SK-N-SH (cell line): ENCODE data around the gene BEX2. TPM values are rescaled to one million over a fixed set of nuclear protein-coding genes. Genes with fewer than 3 reads are reported as not detected.

Source experiments
- CTCF ChIA-PET: fragments of 300-600, 350-600 bp; formaldehyde crosslinking; extraction: SDS; loops from one replicate; lab custom pipeline; 2021; lab: Yijun Ruan, JAX
- POLR2A ChIA-PET: fragments of 350-600 bp; sonication (Branson Sonifier 250); formaldehyde crosslinking; extraction: SDS; loops from one replicate; lab custom pipeline; 2020; ENCODE audit warnings: antibody characterized with exemption, inconsistent platforms; lab: Yijun Ruan, JAX
- DNase-seq: peaks from one replicate; pipeline ENCODE4 v3.0.0; 2012
- H2AFZ ChIP-seq: fragments of 200-600 bp; sonication (generic); 2 replicates; pipeline ENCODE4 v1.8.1; 2016; ENCODE audit warnings: antibody characterized with exemption, mild to moderate bottlenecking, low read depth
- H3F3A ChIP-seq: fragments of 200-600 bp; sonication (generic); replicated peaks from 2 replicates; pipeline ENCODE3; 2016; ENCODE audit warnings: antibody characterized with exemption, mild to moderate bottlenecking; ENCODE audit not compliant: insufficient read depth
- H3K27ac ChIP-seq, 2 experiments: fragments of 200-500 bp in 1 of 2; fragments of 200-600 bp in 1 of 2; sonication (Bioruptor generic) in 1 of 2; sonication (generic), shearing (Covaris generic) in 1 of 2; 2 replicates each; pipeline versions ENCODE4 v1.5.1 to v1.6.1; 2014 to 2016; ENCODE audit warnings: low read depth in 2 of 2, inconsistent platforms in 1 of 2, low read length in 1 of 2, mild to moderate bottlenecking in 1 of 2, mixed read lengths in 1 of 2
- H3K27me3 ChIP-seq: fragments of 200-600 bp; sonication (generic), shearing (Covaris generic); 2 replicates; pipeline ENCODE4 v1.6.1; 2016; ENCODE audit warnings: mixed run types; ENCODE audit not compliant: insufficient read depth
- H3K36me3 ChIP-seq, 2 experiments: fragments of 200-500 bp in 1 of 2; fragments of 200-600 bp in 1 of 2; sonication (Bioruptor generic) in 1 of 2; sonication (generic) in 1 of 2; replicated peaks in 1 of 2; 2 replicates each; pipeline versions ENCODE3 to v1.5.1; 2014 to 2016; ENCODE audit warnings: low read length in 1 of 2, mild to moderate bottlenecking in 1 of 2; ENCODE audit not compliant: insufficient read depth in 2 of 2, control insufficient read depth in 1 of 2
- H3K4me1 ChIP-seq, 2 experiments: fragments of 200-500 bp in 1 of 2; fragments of 200-600 bp in 1 of 2; sonication (Bioruptor generic) in 1 of 2; sonication (generic), shearing (Covaris generic) in 1 of 2; 2 replicates each; pipeline versions ENCODE4 v1.5.1 to v1.6.1; 2014 to 2016; ENCODE audit warnings: low read depth in 1 of 2, low read length in 1 of 2, mixed run types in 1 of 2; ENCODE audit not compliant: insufficient read depth in 2 of 2, control insufficient read depth in 1 of 2
- H3K4me2 ChIP-seq: fragments of 200-600 bp; sonication (generic), shearing (Covaris generic); 2 replicates; pipeline ENCODE4 v1.6.1; 2017; ENCODE audit warnings: mixed run types
- H3K4me3 ChIP-seq, 2 experiments: fragments of 200-500 bp in 1 of 2; fragments of 200-600 bp in 1 of 2; sonication (Bioruptor generic) in 1 of 2; sonication (generic), shearing (Covaris generic) in 1 of 2; 2 replicates each; pipeline versions ENCODE4 v1.5.1 to v1.8.1; 2014 to 2016; ENCODE audit warnings: low read depth in 2 of 2, inconsistent platforms in 1 of 2, low read length in 1 of 2, mild to moderate bottlenecking in 1 of 2, mixed read lengths in 1 of 2, moderate library complexity in 1 of 2
- H3K79me2 ChIP-seq: fragments of 200-600 bp; sonication (generic); 2 replicates; pipeline ENCODE4 v1.8.1; 2017; ENCODE audit warnings: mild to moderate bottlenecking; ENCODE audit not compliant: insufficient read depth
- H3K9ac ChIP-seq: fragments of 200-600 bp; sonication (generic); 2 replicates; pipeline ENCODE4 v1.6.1; 2017; ENCODE audit warnings: mixed run types
- H3K9me2 ChIP-seq: fragments of 200-600 bp; sonication (generic); 2 replicates; pipeline ENCODE4 v1.6.1; 2017; ENCODE audit warnings: mixed run types
- H3K9me3 ChIP-seq: fragments of 200-600 bp; sonication (generic); 2 replicates; pipeline ENCODE4 v1.6.1; 2017; ENCODE audit warnings: mixed run types, mild to moderate bottlenecking, moderate library complexity
- H4K20me1 ChIP-seq: fragments of 200-600 bp; sonication (generic); 2 replicates; pipeline ENCODE4 v1.6.1; 2017; ENCODE audit warnings: mild to moderate bottlenecking, mixed run types; ENCODE audit not compliant: insufficient read depth
- CHD2 ChIP-seq: fragments of 150-350 bp; IDR thresholded peaks from 2 replicates; pipeline ENCODE4 v1.6.1; 2018; ENCODE audit warnings: low read length; ENCODE audit not compliant: partially characterized antibody
- EP300 ChIP-seq, 2 experiments: IDR thresholded peaks; 2 replicates each; pipeline versions ENCODE4 v1.4.0 to v1.6.1; 2012; ENCODE audit warnings: borderline replicate concordance in 1 of 2, low read depth in 1 of 2, low read length in 1 of 2
- EZH2phosphoT487 ChIP-seq: fragments of 200-600 bp; sonication (generic); IDR thresholded peaks from 2 replicates; pipeline ENCODE4 v1.6.1; 2017; ENCODE audit warnings: low read depth, mixed run types, mild to moderate bottlenecking, antibody characterized with exemption, moderate library complexity, borderline replicate concordance
- GATA2 ChIP-seq: sonication (generic); formaldehyde crosslinking; IDR thresholded peaks from 2 replicates; pipeline ENCODE4 v1.5.0; 2020; ENCODE audit warnings: mild to moderate bottlenecking, missing genetic modification reagents
- JUND ChIP-seq: IDR thresholded peaks from 2 replicates; pipeline ENCODE4 v1.4.0; 2012
- NFIC ChIP-seq: IDR thresholded peaks from 2 replicates; pipeline ENCODE4 v1.4.0; 2012; ENCODE audit warnings: borderline replicate concordance
- NRF1 ChIP-seq: IDR thresholded peaks from 2 replicates; pipeline ENCODE4 v1.6.1; 2012; ENCODE audit warnings: low read depth, mild to moderate bottlenecking, low read length
- RFX5 ChIP-seq: IDR thresholded peaks from 2 replicates; pipeline ENCODE4 v1.6.1; 2012; ENCODE audit warnings: mild to moderate bottlenecking, improper control_type of control experiment, low read length
- SIN3A ChIP-seq: IDR thresholded peaks from 2 replicates; pipeline ENCODE4 v1.6.1; 2012; ENCODE audit warnings: low read depth, mild to moderate bottlenecking, low read length, moderate library complexity, borderline replicate concordance
- WGBS: methylation state at CpG from one replicate; pipeline ENCODE4 v1.1.6; 2017; ENCODE audit warnings: low lambda C conversion rate; 5-methylcytosine and 5-hydroxymethylcytosine counted together
- polyA plus RNA-seq, 3 experiments: library from polyadenylated mRNA; depleted of rRNA; stranded (reverse); fragments of >200 nt; gene quantifications; 2 replicates each; pipeline ENCODE4 v1.2.3, GENCODE V29; 2012
- TF ChIP-seq, protein P1 (sequence below): fragments of 200-600 bp; sonication (generic); IDR thresholded peaks from 2 replicates; pipeline ENCODE4 v1.6.1; 2017; ENCODE audit warnings: antibody characterized with exemption, mild to moderate bottlenecking, moderate library complexity
- TF ChIP-seq, protein P2 (sequence below): IDR thresholded peaks from 2 replicates; pipeline ENCODE4 v1.4.0; 2012; ENCODE audit warnings: low read depth, borderline replicate concordance
- TF ChIP-seq, protein P3 (sequence below): IDR thresholded peaks from 2 replicates; pipeline ENCODE4; 2012
- TF ChIP-seq, protein P4 (sequence below): fragments of 150-350 bp; IDR thresholded peaks from 2 replicates; pipeline ENCODE4 v1.6.1; 2016; ENCODE audit warnings: mild to moderate bottlenecking, low read depth, low read length
- TF ChIP-seq, protein P5 (sequence below): IDR thresholded peaks from 2 replicates; pipeline ENCODE4 v1.4.0; 2012; ENCODE audit warnings: low read depth

BEX2 gene
- polyA plus RNA-seq, 1 of the 3 experiments (the other 2 are of a cell fraction) = 36.9 TPM

DNA sequence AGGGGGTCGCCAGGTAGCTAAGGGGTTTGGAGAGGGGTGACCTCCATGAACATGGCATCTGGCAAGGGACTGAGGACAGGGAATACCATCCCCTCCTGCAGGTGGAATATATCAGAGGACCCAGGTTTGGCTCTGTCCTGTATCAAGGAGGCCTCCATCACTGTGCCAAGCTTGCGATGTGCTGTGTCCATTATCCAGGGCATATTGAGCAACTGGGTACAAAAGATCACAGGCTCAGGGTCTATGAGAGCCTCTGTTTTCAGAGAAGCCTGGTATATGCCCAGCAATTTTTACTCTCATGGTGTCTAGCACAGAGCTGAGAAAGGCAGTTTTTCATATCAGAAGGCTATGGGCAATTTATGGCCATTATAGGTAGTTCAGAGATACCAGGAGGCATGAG lies 17.7 kb downstream of the BEX2 start (continued):
- TF ChIP-seq, protein P1, sequence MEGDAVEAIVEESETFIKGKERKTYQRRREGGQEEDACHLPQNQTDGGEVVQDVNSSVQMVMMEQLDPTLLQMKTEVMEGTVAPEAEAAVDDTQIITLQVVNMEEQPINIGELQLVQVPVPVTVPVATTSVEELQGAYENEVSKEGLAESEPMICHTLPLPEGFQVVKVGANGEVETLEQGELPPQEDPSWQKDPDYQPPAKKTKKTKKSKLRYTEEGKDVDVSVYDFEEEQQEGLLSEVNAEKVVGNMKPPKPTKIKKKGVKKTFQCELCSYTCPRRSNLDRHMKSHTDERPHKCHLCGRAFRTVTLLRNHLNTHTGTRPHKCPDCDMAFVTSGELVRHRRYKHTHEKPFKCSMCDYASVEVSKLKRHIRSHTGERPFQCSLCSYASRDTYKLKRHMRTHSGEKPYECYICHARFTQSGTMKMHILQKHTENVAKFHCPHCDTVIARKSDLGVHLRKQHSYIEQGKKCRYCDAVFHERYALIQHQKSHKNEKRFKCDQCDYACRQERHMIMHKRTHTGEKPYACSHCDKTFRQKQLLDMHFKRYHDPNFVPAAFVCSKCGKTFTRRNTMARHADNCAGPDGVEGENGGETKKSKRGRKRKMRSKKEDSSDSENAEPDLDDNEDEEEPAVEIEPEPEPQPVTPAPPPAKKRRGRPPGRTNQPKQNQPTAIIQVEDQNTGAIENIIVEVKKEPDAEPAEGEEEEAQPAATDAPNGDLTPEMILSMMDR = no peak
- TF ChIP-seq, protein P2, sequence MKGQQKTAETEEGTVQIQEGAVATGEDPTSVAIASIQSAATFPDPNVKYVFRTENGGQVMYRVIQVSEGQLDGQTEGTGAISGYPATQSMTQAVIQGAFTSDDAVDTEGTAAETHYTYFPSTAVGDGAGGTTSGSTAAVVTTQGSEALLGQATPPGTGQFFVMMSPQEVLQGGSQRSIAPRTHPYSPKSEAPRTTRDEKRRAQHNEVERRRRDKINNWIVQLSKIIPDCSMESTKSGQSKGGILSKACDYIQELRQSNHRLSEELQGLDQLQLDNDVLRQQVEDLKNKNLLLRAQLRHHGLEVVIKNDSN = no peak
- no peak for TF ChIP-seq RFX5

DNA sequence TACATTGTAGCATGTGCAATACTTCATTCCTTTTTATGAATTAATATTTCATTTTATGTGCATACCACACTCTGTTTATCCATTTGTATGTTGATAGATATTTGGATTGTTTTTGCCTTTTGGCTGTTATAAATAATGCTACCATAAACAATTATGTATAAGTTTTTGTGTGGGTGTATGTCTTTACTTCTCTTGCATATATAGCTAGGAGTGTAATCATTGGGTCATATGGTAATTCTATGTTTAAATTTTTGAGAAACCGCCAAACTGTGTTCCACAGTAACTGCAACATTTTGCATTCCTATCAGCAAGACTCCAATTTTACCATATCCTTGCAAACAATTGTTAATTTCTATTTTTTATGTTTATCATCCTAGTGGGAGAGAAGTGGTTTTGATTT lies 31.2 kb downstream of the BEX2 start:
- no peaks in the 10 kb centered on the region for H3K36me3 ChIP-seq
- H2AFZ ChIP-seq = no peak overlapping the region
- no peaks in the 10 kb centered on the region for H3K79me2 ChIP-seq
- no peaks in the 10 kb centered on the region for H3F3A ChIP-seq
- H4K20me1 ChIP-seq = no peaks in the 10 kb centered on the region
- no peak overlapping the region for H3K9ac ChIP-seq
- ChIA-PET CTCF (no interaction called here), POLR2A (no interaction called here)
- no peak for DNase-seq
- H3K4me1 ChIP-seq = no peaks in the 10 kb centered on the region; a peak in 1 of 4 replicates
- H3K27ac ChIP-seq = no peak overlapping the region
- peaks cover 22% of the 10 kb centered on the region for H3K27me3 ChIP-seq
- H3K9me3 ChIP-seq = no peaks in the 10 kb centered on the region
- no peaks in the 10 kb centered on the region for H3K9me2 ChIP-seq
- H3K4me2 ChIP-seq = no peak overlapping the region
- 36% methylated on average over 1 of the region's 1 CpG for whole genome bisulfite sequencing
- no peak overlapping the region for H3K4me3 ChIP-seq
- TF ChIP-seq JUND (no peak), GATA2 (CRISPR knock-in tag) (no peak), EP300 (IDR thresholded peaks at IDR 0.05; ENCODE audit: borderline replicate concordance in 1 of 2, low read depth in 1 of 2, low read length in 1 of 2) (no peak), CHD2 (no peak), NRF1 (no peak), EZH2phosphoT487 (no peak), NFIC (no peak), SIN3A (no peak)
- TF ChIP-seq, protein P3, sequence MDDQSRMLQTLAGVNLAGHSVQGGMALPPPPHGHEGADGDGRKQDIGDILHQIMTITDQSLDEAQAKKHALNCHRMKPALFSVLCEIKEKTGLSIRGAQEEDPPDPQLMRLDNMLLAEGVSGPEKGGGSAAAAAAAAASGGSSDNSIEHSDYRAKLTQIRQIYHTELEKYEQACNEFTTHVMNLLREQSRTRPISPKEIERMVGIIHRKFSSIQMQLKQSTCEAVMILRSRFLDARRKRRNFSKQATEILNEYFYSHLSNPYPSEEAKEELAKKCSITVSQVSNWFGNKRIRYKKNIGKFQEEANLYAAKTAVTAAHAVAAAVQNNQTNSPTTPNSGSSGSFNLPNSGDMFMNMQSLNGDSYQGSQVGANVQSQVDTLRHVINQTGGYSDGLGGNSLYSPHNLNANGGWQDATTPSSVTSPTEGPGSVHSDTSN = no peak
- TF ChIP-seq, protein P4, sequence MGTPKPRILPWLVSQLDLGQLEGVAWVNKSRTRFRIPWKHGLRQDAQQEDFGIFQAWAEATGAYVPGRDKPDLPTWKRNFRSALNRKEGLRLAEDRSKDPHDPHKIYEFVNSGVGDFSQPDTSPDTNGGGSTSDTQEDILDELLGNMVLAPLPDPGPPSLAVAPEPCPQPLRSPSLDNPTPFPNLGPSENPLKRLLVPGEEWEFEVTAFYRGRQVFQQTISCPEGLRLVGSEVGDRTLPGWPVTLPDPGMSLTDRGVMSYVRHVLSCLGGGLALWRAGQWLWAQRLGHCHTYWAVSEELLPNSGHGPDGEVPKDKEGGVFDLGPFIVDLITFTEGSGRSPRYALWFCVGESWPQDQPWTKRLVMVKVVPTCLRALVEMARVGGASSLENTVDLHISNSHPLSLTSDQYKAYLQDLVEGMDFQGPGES = no peak
- TF ChIP-seq, protein P2 = no peak
- TF ChIP-seq, protein P5, sequence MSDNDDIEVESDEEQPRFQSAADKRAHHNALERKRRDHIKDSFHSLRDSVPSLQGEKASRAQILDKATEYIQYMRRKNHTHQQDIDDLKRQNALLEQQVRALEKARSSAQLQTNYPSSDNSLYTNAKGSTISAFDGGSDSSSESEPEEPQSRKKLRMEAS = no peak
